ENCODE measurements around the gene ZNF358. TPM values are rescaled to one million over a fixed set of nuclear protein-coding genes. Genes with fewer than 3 reads are reported as not detected.

ZNF358 gene
- total RNA-seq, 1 donor from 2014 or later, result 86.1 TPM

DNA sequence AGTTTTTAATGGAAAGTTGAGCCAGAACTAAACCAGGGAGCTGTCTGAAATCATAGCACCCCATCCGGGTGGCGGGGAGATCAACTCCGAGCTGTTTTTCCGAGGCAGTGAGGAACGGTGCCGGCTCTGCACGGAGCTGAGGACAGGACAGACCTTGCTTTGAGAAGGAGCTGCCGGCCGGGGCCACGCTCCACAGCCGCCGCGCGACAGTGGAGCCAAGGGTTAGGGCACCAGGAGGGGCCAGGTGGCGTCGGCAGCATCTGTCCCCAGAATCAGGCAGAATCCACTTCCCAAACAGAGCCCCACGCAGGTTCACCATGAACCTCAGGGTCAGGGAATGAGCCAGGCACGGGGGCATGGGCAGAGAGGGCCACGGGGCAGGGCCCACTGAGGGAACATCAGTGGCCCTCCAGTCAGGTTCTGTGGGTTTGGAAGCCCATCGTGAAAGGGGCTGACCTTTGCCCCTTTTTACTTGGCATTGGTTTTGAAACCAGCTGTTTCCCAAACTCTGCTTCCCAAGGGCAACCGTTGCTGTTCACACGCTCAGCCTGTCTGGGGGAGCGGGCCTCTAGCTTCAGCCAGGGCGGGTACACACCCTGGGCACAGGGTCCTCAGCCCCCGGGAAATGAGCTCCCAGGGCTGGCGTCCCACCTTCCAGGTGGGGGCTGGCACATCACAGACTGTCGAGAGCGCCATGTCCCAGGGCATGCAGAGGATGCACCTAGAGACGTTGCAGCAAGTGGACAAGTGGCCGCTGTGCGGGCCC, 45.2 kb upstream of the ZNF358 start:
- no peak for DNase-seq (ENCODE audit: low spot score, unreplicated experiment)
- Mint-ChIP-seq H3K27ac (no peak overlapping the region), H3K4me3 (ENCODE audit: low read depth) (no peak overlapping the region), H3K27me3 (no peaks in the 10 kb centered on the region), H3K4me1 (ENCODE audit: low read depth) (no peaks in the 10 kb centered on the region), H3K36me3 (ENCODE audit: insufficient read depth) (peaks cover 7% of the 10 kb centered on the region), H3K9me3 (ENCODE audit: low read depth) (no peaks in the 10 kb centered on the region)
- no peak for TF ChIP-seq CTCF (IDR thresholded peaks at IDR 0.05; ENCODE audit: unreplicated experiment)

DNA sequence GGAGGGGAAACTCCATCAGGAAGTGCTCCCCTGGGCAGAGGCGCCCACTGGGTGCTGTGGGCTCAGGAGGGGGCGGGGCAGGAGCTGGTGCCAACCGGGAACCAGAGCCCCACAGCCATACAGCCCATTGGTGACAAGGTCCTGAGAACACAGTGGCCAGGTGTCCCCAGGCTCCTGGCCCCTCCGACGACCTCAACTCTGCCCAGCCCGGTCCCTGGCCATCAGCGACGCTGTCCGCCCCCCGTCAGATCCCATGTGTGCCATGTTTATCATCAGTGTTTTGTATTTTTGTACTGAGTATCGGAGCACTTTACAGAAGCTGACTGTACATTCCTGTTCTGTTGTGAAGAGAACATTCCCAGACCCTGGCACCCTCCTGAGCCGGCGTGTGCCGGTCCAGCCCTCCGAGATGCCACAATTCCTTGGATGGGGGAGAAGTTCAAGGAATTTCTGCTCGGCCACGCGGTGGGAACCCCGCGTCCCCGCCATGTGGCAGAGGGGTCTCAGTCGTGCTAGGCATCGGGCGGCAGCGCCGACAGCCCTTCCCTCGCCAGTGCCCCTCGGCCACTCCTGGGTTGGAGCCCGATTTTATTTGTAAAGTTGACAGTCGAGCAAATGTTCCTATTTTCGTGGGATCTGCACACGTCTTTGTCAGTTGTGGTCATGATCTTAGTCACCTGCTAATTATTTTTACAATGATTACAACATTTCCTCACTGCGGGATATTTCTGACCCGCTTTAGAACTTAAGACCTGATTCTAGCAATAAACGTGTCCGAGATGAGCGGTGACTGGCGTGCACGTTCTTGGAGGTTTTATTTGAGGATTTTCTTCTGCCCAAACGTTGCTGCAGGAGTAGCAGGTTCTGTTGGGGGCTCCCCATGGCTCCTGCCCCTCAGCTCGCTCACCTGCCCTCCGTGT, 43.9 kb upstream of the ZNF358 start:
- H3K9me3 Mint-ChIP-seq (ENCODE audit: low read depth), result no peaks in the 10 kb centered on the region
- peaks cover 7% of the 10 kb centered on the region for H3K36me3 Mint-ChIP-seq (ENCODE audit: insufficient read depth)
- no peaks in the 10 kb centered on the region for H3K27me3 Mint-ChIP-seq
- DNase-seq (ENCODE audit: low spot score, unreplicated experiment), result no peak
- no peak for TF ChIP-seq CTCF (IDR thresholded peaks at IDR 0.05; ENCODE audit: unreplicated experiment)
- H3K4me1 Mint-ChIP-seq (ENCODE audit: low read depth), result no peaks in the 10 kb centered on the region
- H3K27ac Mint-ChIP-seq, result no peak overlapping the region
- H3K4me3 Mint-ChIP-seq (ENCODE audit: low read depth), result no peak overlapping the region

- no peak for TF ChIP-seq CTCF (IDR thresholded peaks at IDR 0.05; ENCODE audit: unreplicated experiment)
These were observed 40.2 kb upstream of the ZNF358 start for GRCh38 chr19:7475665-7476064.

GRCh38 chr19:7476241-7476640, 39.7 kb upstream of the ZNF358 start:
- TF ChIP-seq CTCF (IDR thresholded peaks at IDR 0.05; ENCODE audit: unreplicated experiment), result no peak
- H3K36me3 Mint-ChIP-seq (ENCODE audit: insufficient read depth), result peaks cover 4% of the 10 kb centered on the region
- H3K4me3 Mint-ChIP-seq (ENCODE audit: low read depth), result no peak overlapping the region
- H3K4me1 Mint-ChIP-seq (ENCODE audit: low read depth), result peaks cover 6% of the 10 kb centered on the region
- peak overlapping the region; percentile 33 for H3K27ac Mint-ChIP-seq
- no peaks in the 10 kb centered on the region for H3K9me3 Mint-ChIP-seq (ENCODE audit: low read depth)
- no peak for DNase-seq (ENCODE audit: low spot score, unreplicated experiment)
- H3K27me3 Mint-ChIP-seq, result no peaks in the 10 kb centered on the region

More at GRCh38 chr19:7475665-7476064, 40.2 kb upstream of the ZNF358 start:
- Mint-ChIP-seq H3K27me3 (no peaks in the 10 kb centered on the region), H3K9me3 (ENCODE audit: low read depth) (no peaks in the 10 kb centered on the region), H3K27ac (no peak overlapping the region), H3K4me3 (ENCODE audit: low read depth) (no peak overlapping the region), H3K4me1 (ENCODE audit: low read depth) (peaks cover 5% of the 10 kb centered on the region), H3K36me3 (ENCODE audit: insufficient read depth) (peaks cover 4% of the 10 kb centered on the region)
- no peak for DNase-seq (ENCODE audit: low spot score, unreplicated experiment)

GRCh38 chr19:7476777-7477494, 39.0 kb upstream of the ZNF358 start:
- peaks cover 6% of the 10 kb centered on the region for H3K4me1 Mint-ChIP-seq (ENCODE audit: low read depth)
- DNase-seq (ENCODE audit: low spot score, unreplicated experiment), result no peak
- H3K27me3 Mint-ChIP-seq, result no peaks in the 10 kb centered on the region
- H3K9me3 Mint-ChIP-seq (ENCODE audit: low read depth), result no peaks in the 10 kb centered on the region
- no peak for TF ChIP-seq CTCF (IDR thresholded peaks at IDR 0.05; ENCODE audit: unreplicated experiment)
- peak overlapping the region; percentile 33 for H3K27ac Mint-ChIP-seq
- no peak overlapping the region for H3K4me3 Mint-ChIP-seq (ENCODE audit: low read depth)
- peaks cover 3% of the 10 kb centered on the region for H3K36me3 Mint-ChIP-seq (ENCODE audit: insufficient read depth)

Data from progenitor cell of endocrine pancreas (in vitro differentiated cells).